SK-N-SH treated with all-trans-retinoic acid at 6 μM for 48 hours (cell line): ENCODE measurements around the gene RAVER2.
"Not testable (repeated sequence)": the region's sequence is repeated elsewhere in the genome, so short reads cannot be mapped to it uniquely, and the experiment has no call there.

Experiments
- ATAC-seq: fragments of 200-7000 bp; cut with Tn5 transposase; 3 replicates; pipeline ENCODE4 v1.9.1; 2020; ENCODE audit warnings: mild to moderate bottlenecking, moderate library complexity
- ARNTL ChIP-seq: fragments of 450-650 bp; formaldehyde crosslinking; IDR thresholded peaks from 2 replicates; pipeline ENCODE4 v1.5.0; 2020; ENCODE audit warnings: low read depth, mild to moderate bottlenecking, moderate library complexity, borderline replicate concordance
- BACH2 ChIP-seq: fragments of 250-450 bp; sonication (Bioruptor Pico); IDR thresholded peaks from 2 replicates; pipeline ENCODE4 v1.9.0; 2021; ENCODE audit warnings: mild to moderate bottlenecking, borderline replicate concordance
- CSDC2 ChIP-seq: fragments of 250-450 bp; sonication (Bioruptor Pico); IDR thresholded peaks from 2 replicates; pipeline ENCODE4 v1.5.0; 2020; ENCODE audit warnings: mild to moderate bottlenecking, moderate library complexity
- ESRRG ChIP-seq: fragments of 250-450 bp; sonication (Bioruptor Pico); IDR thresholded peaks from 2 replicates; pipeline ENCODE4 v1.6.1; 2021; ENCODE audit warnings: mild to moderate bottlenecking
- ISL1 ChIP-seq: fragments of 250-450 bp; sonication (Bioruptor Pico); IDR thresholded peaks from 2 replicates; pipeline ENCODE4 v2.1.2; 2022; ENCODE audit warnings: mild to moderate bottlenecking, moderate library complexity
- OSR1 ChIP-seq: fragments of 250-450 bp; sonication (Bioruptor Pico); IDR thresholded peaks from 2 replicates; pipeline ENCODE4 v1.8.0; 2022; ENCODE audit warnings: moderate library complexity, mild to moderate bottlenecking, inconsistent platforms
- PPARA ChIP-seq: fragments of 250-450 bp; sonication (Bioruptor Pico); IDR thresholded peaks from 2 replicates; pipeline ENCODE4 v1.5.0; 2020; ENCODE audit warnings: mild to moderate bottlenecking, borderline replicate concordance
- RARB ChIP-seq: fragments of 250-450 bp; sonication (Bioruptor Pico); IDR thresholded peaks from 2 replicates; pipeline ENCODE4 v1.8.0; 2021; ENCODE audit warnings: mild to moderate bottlenecking, moderate library complexity
- SNAI2 ChIP-seq: fragments of 250-450 bp; sonication (Bioruptor Pico); IDR thresholded peaks from 2 replicates; pipeline ENCODE4 v1.5.0; 2020; ENCODE audit warnings: mild to moderate bottlenecking, moderate library complexity
- TCF4 ChIP-seq: fragments of 250-450 bp; sonication (Bioruptor Pico); IDR thresholded peaks from 2 replicates; pipeline ENCODE4 v1.8.0; 2021; ENCODE audit warnings: mild to moderate bottlenecking, moderate library complexity, borderline replicate concordance
- TOX ChIP-seq: fragments of 250-450 bp; sonication (Bioruptor Pico); IDR thresholded peaks from 2 replicates; pipeline ENCODE4 v1.8.0; 2021; ENCODE audit warnings: mild to moderate bottlenecking, moderate library complexity, borderline replicate concordance
- ZFP30 ChIP-seq: fragments of 450-650 bp; formaldehyde crosslinking; IDR thresholded peaks from 2 replicates; pipeline ENCODE4 v1.5.0; 2022; ENCODE audit warnings: mild to moderate bottlenecking, moderate library complexity
- ZNF565 ChIP-seq: fragments of 450-650 bp; formaldehyde crosslinking; conservative IDR thresholded peaks from 2 replicates; pipeline ENCODE4 v1.5.0; 2020; ENCODE audit warnings: low read depth, mild to moderate bottlenecking, moderate library complexity
- ZNF70 ChIP-seq: fragments of 450-650 bp; formaldehyde crosslinking; IDR thresholded peaks from 2 replicates; pipeline ENCODE4 v1.5.0; 2020; ENCODE audit warnings: mild to moderate bottlenecking, moderate library complexity
- ZNF8 ChIP-seq: fragments of 450-650 bp; formaldehyde crosslinking; IDR thresholded peaks from 2 replicates; pipeline ENCODE4 v1.5.0; 2020; ENCODE audit warnings: mild to moderate bottlenecking, moderate library complexity
- TF ChIP-seq, protein P1 (sequence below): fragments of 250-450 bp; sonication (Bioruptor Pico); IDR thresholded peaks from 2 replicates; pipeline ENCODE4 v1.5.1; 2021; ENCODE audit warnings: mild to moderate bottlenecking, moderate library complexity
- TF ChIP-seq, protein P2 (sequence below): fragments of 250-450 bp; sonication (Bioruptor Pico); IDR thresholded peaks from 2 replicates; pipeline ENCODE4 v1.5.0; 2020; ENCODE audit warnings: mild to moderate bottlenecking, moderate library complexity
- TF ChIP-seq, protein P3 (sequence below): fragments of 250-450 bp; sonication (Bioruptor Pico); IDR thresholded peaks from 2 replicates; pipeline ENCODE4 v1.8.0; 2020; ENCODE audit warnings: mild to moderate bottlenecking, moderate library complexity, borderline replicate concordance
- TF ChIP-seq, protein P4 (sequence below): fragments of 250-450 bp; sonication (Bioruptor Pico); IDR thresholded peaks from 2 replicates; pipeline ENCODE4 v1.5.1; 2020; ENCODE audit warnings: low read depth, mild to moderate bottlenecking, moderate library complexity

RAVER2 gene

DNA sequence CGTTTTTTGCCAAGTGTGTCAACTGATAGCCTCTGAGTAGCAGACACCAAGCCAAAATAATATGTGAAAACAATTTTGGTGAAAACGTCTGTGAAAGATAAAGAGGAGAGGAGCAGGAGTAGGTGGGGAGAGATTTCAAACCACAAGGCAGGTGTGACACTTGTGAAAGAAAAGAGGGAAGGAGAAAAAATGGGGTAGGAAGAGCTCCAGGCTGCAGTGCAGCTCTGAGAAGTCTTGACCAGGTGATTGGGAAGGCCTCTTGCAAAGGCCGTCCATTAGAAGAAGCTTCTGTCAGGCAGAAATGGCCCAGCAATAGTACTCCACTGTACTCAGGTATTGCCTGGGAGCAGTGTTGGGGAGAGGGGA is 10.6 kb upstream of the RAVER2 start:
- ATAC-seq = no peak
- no peak for TF ChIP-seq BACH2 (CRISPR knock-in tag)
- TF ChIP-seq, protein P1, sequence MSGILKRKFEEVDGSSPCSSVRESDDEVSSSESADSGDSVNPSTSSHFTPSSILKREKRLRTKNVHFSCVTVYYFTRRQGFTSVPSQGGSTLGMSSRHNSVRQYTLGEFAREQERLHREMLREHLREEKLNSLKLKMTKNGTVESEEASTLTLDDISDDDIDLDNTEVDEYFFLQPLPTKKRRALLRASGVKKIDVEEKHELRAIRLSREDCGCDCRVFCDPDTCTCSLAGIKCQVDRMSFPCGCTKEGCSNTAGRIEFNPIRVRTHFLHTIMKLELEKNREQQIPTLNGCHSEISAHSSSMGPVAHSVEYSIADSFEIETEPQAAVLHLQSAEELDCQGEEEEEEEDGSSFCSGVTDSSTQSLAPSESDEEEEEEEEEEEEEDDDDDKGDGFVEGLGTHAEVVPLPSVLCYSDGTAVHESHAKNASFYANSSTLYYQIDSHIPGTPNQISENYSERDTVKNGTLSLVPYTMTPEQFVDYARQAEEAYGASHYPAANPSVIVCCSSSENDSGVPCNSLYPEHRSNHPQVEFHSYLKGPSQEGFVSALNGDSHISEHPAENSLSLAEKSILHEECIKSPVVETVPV = no peak
- no peak for TF ChIP-seq RARB (CRISPR knock-in tag)
- TF ChIP-seq ZNF565 (CRISPR knock-in tag) = no peak
- TF ChIP-seq, protein P2, sequence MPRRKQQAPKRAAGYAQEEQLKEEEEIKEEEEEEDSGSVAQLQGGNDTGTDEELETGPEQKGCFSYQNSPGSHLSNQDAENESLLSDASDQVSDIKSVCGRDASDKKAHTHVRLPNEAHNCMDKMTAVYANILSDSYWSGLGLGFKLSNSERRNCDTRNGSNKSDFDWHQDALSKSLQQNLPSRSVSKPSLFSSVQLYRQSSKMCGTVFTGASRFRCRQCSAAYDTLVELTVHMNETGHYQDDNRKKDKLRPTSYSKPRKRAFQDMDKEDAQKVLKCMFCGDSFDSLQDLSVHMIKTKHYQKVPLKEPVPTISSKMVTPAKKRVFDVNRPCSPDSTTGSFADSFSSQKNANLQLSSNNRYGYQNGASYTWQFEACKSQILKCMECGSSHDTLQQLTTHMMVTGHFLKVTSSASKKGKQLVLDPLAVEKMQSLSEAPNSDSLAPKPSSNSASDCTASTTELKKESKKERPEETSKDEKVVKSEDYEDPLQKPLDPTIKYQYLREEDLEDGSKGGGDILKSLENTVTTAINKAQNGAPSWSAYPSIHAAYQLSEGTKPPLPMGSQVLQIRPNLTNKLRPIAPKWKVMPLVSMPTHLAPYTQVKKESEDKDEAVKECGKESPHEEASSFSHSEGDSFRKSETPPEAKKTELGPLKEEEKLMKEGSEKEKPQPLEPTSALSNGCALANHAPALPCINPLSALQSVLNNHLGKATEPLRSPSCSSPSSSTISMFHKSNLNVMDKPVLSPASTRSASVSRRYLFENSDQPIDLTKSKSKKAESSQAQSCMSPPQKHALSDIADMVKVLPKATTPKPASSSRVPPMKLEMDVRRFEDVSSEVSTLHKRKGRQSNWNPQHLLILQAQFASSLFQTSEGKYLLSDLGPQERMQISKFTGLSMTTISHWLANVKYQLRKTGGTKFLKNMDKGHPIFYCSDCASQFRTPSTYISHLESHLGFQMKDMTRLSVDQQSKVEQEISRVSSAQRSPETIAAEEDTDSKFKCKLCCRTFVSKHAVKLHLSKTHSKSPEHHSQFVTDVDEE = no peak
- TF ChIP-seq, protein P3, sequence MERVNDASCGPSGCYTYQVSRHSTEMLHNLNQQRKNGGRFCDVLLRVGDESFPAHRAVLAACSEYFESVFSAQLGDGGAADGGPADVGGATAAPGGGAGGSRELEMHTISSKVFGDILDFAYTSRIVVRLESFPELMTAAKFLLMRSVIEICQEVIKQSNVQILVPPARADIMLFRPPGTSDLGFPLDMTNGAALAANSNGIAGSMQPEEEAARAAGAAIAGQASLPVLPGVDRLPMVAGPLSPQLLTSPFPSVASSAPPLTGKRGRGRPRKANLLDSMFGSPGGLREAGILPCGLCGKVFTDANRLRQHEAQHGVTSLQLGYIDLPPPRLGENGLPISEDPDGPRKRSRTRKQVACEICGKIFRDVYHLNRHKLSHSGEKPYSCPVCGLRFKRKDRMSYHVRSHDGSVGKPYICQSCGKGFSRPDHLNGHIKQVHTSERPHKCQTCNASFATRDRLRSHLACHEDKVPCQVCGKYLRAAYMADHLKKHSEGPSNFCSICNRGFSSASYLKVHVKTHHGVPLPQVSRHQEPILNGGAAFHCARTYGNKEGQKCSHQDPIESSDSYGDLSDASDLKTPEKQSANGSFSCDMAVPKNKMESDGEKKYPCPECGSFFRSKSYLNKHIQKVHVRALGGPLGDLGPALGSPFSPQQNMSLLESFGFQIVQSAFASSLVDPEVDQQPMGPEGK = no peak
- no peak for TF ChIP-seq ZNF8 (CRISPR knock-in tag)
- TF ChIP-seq SNAI2 = no peak
- TF ChIP-seq TCF4 (CRISPR knock-in tag) = no peak
- no peak for TF ChIP-seq ESRRG (CRISPR knock-in tag)
- TF ChIP-seq, all 23 proteins: peak for 0

DNA sequence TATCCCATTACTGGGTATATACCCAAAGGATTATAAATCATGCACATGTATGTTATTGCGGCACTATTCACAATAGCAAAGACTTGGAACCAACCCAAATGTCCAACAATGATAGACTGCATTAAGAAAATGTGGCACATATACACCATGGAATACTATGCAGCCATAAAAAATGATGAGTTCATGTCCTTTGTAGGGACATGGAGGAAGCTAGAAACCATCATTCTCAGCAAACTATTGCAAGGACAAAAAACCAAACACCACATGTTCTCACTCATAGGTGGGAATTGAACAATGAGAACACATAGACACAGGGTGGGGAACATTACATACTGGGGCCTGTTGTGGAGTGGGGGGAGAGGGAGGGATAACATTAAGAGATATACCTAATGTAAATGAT is 4.2 kb upstream of the RAVER2 start:
- ATAC-seq = not testable (repeated sequence)

- no peak; the same call in 2 of the 3 replicates for ATAC-seq
- TF ChIP-seq CSDC2 (CRISPR knock-in tag) (no peak), ZFP30 (CRISPR knock-in tag) (no peak), ZNF70 (CRISPR knock-in tag) (no peak), OSR1 (CRISPR knock-in tag) (no peak), ARNTL (CRISPR knock-in tag) (no peak), RARB (CRISPR knock-in tag) (no peak), TCF4 (CRISPR knock-in tag) (no peak), SNAI2 (no peak), TOX (CRISPR knock-in tag) (no peak), PPARA (CRISPR knock-in tag) (no peak), ZNF565 (CRISPR knock-in tag) (no peak), ISL1 (CRISPR knock-in tag) (no peak)
- TF ChIP-seq, protein P4, sequence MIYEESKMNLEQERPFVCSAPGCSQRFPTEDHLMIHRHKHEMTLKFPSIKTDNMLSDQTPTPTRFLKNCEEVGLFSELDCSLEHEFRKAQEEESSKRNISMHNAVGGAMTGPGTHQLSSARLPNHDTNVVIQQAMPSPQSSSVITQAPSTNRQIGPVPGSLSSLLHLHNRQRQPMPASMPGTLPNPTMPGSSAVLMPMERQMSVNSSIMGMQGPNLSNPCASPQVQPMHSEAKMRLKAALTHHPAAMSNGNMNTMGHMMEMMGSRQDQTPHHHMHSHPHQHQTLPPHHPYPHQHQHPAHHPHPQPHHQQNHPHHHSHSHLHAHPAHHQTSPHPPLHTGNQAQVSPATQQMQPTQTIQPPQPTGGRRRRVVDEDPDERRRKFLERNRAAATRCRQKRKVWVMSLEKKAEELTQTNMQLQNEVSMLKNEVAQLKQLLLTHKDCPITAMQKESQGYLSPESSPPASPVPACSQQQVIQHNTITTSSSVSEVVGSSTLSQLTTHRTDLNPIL (CRISPR knock-in tag) = no peak
- TF ChIP-seq, protein P1 = no peak
Measured at GRCh38 chr1:64743954-64744491, 852 bp upstream of the RAVER2 start.
